Tibial artery (tissue), 4 donors: ENCODE measurements around the gene TTLL8.

Experiments used
- DNase-seq, 2 donors: peaks; one replicate each; pipeline ENCODE4 v3.0.0-alpha.2; 2019
- H3K27ac ChIP-seq, 2 donors: fragments of 200-600 bp; sonication (generic) in 1 of 2; 1 replicate in 1 of 2; 2 replicates in 1 of 2; pipeline ENCODE4 v1.5.1; 2018 to 2019; ENCODE audit warnings: mild to moderate bottlenecking in 1 of 2
- H3K27me3 ChIP-seq, 2 donors: fragments of 200-600 bp; sonication (generic) in 1 of 2; one replicate each; pipeline versions ENCODE4 v1.5.1 to v1.6.0; 2016 to 2019
- H3K36me3 ChIP-seq, 3 donors: fragments of 200-600 bp; sonication (generic) in 2 of 3; one replicate each; pipeline ENCODE4 v1.5.1; 2016 to 2019; ENCODE audit warnings: mild to moderate bottlenecking in 2 of 3
- H3K4me1 ChIP-seq, 4 donors: fragments of 200-600 bp; sonication (generic) in 2 of 4; 1 replicate in 3 of 4; 2 replicates in 1 of 4; pipeline ENCODE4 v1.5.1; 2016 to 2019
- H3K4me3 ChIP-seq, 2 donors: fragments of 200-600 bp; sonication (generic) in 1 of 2; 1 replicate in 1 of 2; 2 replicates in 1 of 2; pipeline ENCODE4 v1.5.1; 2018 to 2019; ENCODE audit warnings: mild to moderate bottlenecking in 2 of 2
- H3K9me3 ChIP-seq, 3 donors: fragments of 200-600 bp; sonication (generic) in 1 of 3; one replicate each; pipeline ENCODE4 v1.5.1; 2016 to 2019
- intact Hi-C: fragments of 100-400 bp; cut with DNase I; formaldehyde crosslinking; loops from one replicate; pipeline ENCODE4 v1.15.0; 2023; ENCODE audit warnings: low total_unique reads
- TF ChIP-seq, protein P1 (sequence below), 2 experiments: fragments of 200-600 bp in 1 of 2; fragments of 450-650 bp in 1 of 2; IDR thresholded peaks; one replicate each; pipeline ENCODE4 v1.5.1; 2017 to 2019; ENCODE audit warnings: antibody characterized with exemption in 2 of 2, mild to moderate bottlenecking in 1 of 2, moderate library complexity in 1 of 2

TTLL8 gene

GRCh38 chr22:50000587-50001387, 57.3 kb downstream of the TTLL8 start:
- Histone ChIP-seq H3K4me1 (peaks cover 0 to 8% (median 0%) of the 10 kb centered on the region in 4 donors), H3K9me3 (no peaks in the 10 kb centered on the region), H3K27ac (no peak overlapping the region), H3K4me3 (no peak overlapping the region), H3K36me3 (no peaks in the 10 kb centered on the region), H3K27me3 (peaks cover 0 to 70% of the 10 kb centered on the region in 2 donors)
- TF ChIP-seq, protein P1, sequence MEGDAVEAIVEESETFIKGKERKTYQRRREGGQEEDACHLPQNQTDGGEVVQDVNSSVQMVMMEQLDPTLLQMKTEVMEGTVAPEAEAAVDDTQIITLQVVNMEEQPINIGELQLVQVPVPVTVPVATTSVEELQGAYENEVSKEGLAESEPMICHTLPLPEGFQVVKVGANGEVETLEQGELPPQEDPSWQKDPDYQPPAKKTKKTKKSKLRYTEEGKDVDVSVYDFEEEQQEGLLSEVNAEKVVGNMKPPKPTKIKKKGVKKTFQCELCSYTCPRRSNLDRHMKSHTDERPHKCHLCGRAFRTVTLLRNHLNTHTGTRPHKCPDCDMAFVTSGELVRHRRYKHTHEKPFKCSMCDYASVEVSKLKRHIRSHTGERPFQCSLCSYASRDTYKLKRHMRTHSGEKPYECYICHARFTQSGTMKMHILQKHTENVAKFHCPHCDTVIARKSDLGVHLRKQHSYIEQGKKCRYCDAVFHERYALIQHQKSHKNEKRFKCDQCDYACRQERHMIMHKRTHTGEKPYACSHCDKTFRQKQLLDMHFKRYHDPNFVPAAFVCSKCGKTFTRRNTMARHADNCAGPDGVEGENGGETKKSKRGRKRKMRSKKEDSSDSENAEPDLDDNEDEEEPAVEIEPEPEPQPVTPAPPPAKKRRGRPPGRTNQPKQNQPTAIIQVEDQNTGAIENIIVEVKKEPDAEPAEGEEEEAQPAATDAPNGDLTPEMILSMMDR (IDR thresholded peaks at IDR 0.05), result no peak
- peak in 1 of 2 donors; percentile 52 for DNase-seq
- intact Hi-C loops, result no loop called here

DNA sequence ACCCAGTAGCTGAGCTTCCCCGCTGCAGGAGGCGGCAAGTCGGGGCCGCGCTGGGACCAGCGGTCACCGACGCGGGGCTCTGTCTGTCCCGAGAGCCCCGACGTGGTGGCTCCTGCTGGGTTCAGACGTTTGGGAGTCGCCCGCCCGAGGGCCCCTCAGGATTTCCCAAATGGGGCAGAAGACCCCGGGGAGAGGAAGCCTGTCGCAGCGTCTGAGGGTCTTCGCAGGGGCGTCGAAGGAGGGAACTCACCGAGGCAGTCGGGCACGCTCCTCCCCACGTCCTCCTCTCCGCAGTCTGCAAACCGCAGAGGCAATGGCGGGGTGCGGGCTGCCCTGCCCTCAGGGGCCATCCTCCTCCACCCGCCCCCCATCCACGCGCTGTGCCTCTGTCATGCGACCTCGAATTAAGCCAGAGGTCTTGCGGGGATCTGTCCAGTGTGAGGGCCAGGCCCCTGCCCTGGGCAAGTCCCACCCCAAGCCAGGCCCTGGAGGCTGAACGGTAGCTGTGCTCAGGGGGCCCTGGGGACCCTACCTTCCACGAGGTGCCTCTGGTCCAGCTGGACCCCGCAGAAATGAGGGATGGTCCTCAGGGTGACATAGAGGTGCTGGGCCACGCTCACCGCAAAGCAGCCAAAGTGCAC, 58.0 kb downstream of the TTLL8 start:
- no peaks in the 10 kb centered on the region for H3K36me3 ChIP-seq
- H3K27ac ChIP-seq, result no peak overlapping the region
- H3K4me3 ChIP-seq, result no peak overlapping the region
- H3K9me3 ChIP-seq, result no peaks in the 10 kb centered on the region
- intact Hi-C loops, result no loop called here
- peaks cover 0 to 8% (median 0%) of the 10 kb centered on the region in 4 donors for H3K4me1 ChIP-seq
- DNase-seq, result peak in 1 of 2 donors; percentile 63
- H3K27me3 ChIP-seq, result peaks cover 0 to 71% of the 10 kb centered on the region in 2 donors
- TF ChIP-seq, protein P1 (IDR thresholded peaks at IDR 0.05), result no peak

DNA sequence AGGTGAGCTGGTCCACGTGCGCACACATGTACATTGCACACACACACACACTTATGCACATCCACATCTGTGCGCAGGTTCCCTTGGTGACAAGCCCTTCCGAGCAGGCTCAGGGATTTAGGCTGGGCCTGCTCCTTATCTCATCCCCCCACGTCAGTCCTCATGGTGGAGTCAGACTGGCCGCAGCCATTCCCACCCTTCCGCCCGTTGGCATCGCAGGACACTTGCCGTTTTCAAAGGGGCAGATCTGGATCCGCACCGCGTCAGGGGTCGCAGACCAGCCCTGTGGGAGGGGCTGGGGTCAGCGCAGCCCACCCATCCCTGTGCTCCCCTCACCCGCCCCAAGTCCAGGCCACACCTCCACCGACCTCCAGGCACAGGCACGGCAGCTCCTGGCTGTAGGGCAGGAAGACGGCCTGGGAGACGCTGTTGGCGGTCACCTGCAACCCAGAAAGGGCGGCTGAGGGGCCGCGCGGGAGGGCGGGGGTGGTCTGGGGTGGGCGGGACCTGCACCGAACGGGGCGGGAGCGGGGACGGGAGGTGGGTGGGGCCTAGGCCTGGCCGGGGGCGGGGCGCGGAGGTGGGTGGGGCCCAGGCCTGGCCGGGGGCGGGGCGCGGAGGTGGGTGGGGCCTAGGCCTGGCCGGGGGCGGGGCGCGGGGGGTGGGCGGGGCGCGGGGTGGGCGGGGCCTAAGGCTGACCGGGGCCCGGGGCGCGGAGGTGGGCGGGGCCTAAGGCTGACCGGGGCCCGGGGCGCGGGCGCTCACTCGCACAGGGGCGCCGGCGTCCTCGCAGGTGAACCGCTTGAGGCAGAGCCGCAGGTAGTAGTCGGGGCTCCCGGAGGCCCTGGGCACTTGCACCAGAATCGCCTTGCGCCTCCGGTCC, 58.8 kb downstream of the TTLL8 start:
- H3K27ac ChIP-seq, result no peak overlapping the region
- H3K27me3 ChIP-seq, result peaks cover 0 to 75% of the 10 kb centered on the region in 2 donors
- intact Hi-C loops, result no loop called here
- peak in 1 of 2 donors; percentile 53 for DNase-seq
- H3K4me3 ChIP-seq, result no peak overlapping the region
- H3K4me1 ChIP-seq, result peaks cover 0 to 8% (median 0%) of the 10 kb centered on the region in 4 donors
- TF ChIP-seq, protein P1 (IDR thresholded peaks at IDR 0.05), result no peak
- no peaks in the 10 kb centered on the region for H3K9me3 ChIP-seq
- H3K36me3 ChIP-seq, result no peaks in the 10 kb centered on the region

- DNase-seq, result peak in 1 of 2 donors; percentile 44
- TF ChIP-seq, protein P1 (IDR thresholded peaks at IDR 0.05), result no peak
- H3K36me3 ChIP-seq, result no peaks in the 10 kb centered on the region
- intact Hi-C loops, result no loop called here
- no peak overlapping the region for H3K4me3 ChIP-seq
- peaks cover 0 to 8% (median 0%) of the 10 kb centered on the region in 4 donors for H3K4me1 ChIP-seq
- H3K27me3 ChIP-seq, result peaks cover 0 to 72% of the 10 kb centered on the region in 2 donors
- H3K27ac ChIP-seq, result no peak overlapping the region
- no peaks in the 10 kb centered on the region for H3K9me3 ChIP-seq
Observed at GRCh38 chr22:49998718-49999062, 59.4 kb downstream of the TTLL8 start.

GRCh38 chr22:49997932-49998717, 60.0 kb downstream of the TTLL8 start:
- H3K4me3 ChIP-seq, result no peak overlapping the region
- peak in 1 of 2 donors; percentile 47 for DNase-seq
- peaks cover 0 to 11% (median 0%) of the 10 kb centered on the region in 4 donors for H3K4me1 ChIP-seq
- H3K27ac ChIP-seq, result no peak overlapping the region
- H3K36me3 ChIP-seq, result no peaks in the 10 kb centered on the region
- intact Hi-C loops, result no loop called here
- peaks cover 0 to 71% of the 10 kb centered on the region in 2 donors for H3K27me3 ChIP-seq
- TF ChIP-seq, protein P1 (IDR thresholded peaks at IDR 0.05), result no peak
- H3K9me3 ChIP-seq, result no peaks in the 10 kb centered on the region
